SK-N-SH treated with all-trans-retinoic acid at 6 μM for 48 hours (cell line): ENCODE results near the gene NHERF2.
A peak's percentile ranks its signal among the peaks of the same experiment; 100 is the strongest.

ENCODE experiments used
- ATAC-seq: fragments of 200-7000 bp; cut with Tn5 transposase; 3 replicates; pipeline ENCODE4 v1.9.1; 2020; ENCODE audit warnings: mild to moderate bottlenecking, moderate library complexity
- ARNTL ChIP-seq: fragments of 450-650 bp; formaldehyde crosslinking; IDR thresholded peaks from 2 replicates; pipeline ENCODE4 v1.5.0; 2020; ENCODE audit warnings: low read depth, mild to moderate bottlenecking, moderate library complexity, borderline replicate concordance
- BACH2 ChIP-seq: fragments of 250-450 bp; sonication (Bioruptor Pico); IDR thresholded peaks from 2 replicates; pipeline ENCODE4 v1.9.0; 2021; ENCODE audit warnings: mild to moderate bottlenecking, borderline replicate concordance
- ESRRG ChIP-seq: fragments of 250-450 bp; sonication (Bioruptor Pico); IDR thresholded peaks from 2 replicates; pipeline ENCODE4 v1.6.1; 2021; ENCODE audit warnings: mild to moderate bottlenecking
- GLIS3 ChIP-seq: fragments of 250-450 bp; sonication (Bioruptor Pico); IDR thresholded peaks from 2 replicates; pipeline ENCODE4 v1.5.0; 2020; ENCODE audit warnings: mild to moderate bottlenecking, moderate library complexity
- ISL1 ChIP-seq: fragments of 250-450 bp; sonication (Bioruptor Pico); IDR thresholded peaks from 2 replicates; pipeline ENCODE4 v2.1.2; 2022; ENCODE audit warnings: mild to moderate bottlenecking, moderate library complexity
- OSR1 ChIP-seq: fragments of 250-450 bp; sonication (Bioruptor Pico); IDR thresholded peaks from 2 replicates; pipeline ENCODE4 v1.8.0; 2022; ENCODE audit warnings: moderate library complexity, mild to moderate bottlenecking, inconsistent platforms
- PPARA ChIP-seq: fragments of 250-450 bp; sonication (Bioruptor Pico); IDR thresholded peaks from 2 replicates; pipeline ENCODE4 v1.5.0; 2020; ENCODE audit warnings: mild to moderate bottlenecking, borderline replicate concordance
- RARB ChIP-seq: fragments of 250-450 bp; sonication (Bioruptor Pico); IDR thresholded peaks from 2 replicates; pipeline ENCODE4 v1.8.0; 2021; ENCODE audit warnings: mild to moderate bottlenecking, moderate library complexity
- SNAI2 ChIP-seq: fragments of 250-450 bp; sonication (Bioruptor Pico); IDR thresholded peaks from 2 replicates; pipeline ENCODE4 v1.5.0; 2020; ENCODE audit warnings: mild to moderate bottlenecking, moderate library complexity
- TCF4 ChIP-seq: fragments of 250-450 bp; sonication (Bioruptor Pico); IDR thresholded peaks from 2 replicates; pipeline ENCODE4 v1.8.0; 2021; ENCODE audit warnings: mild to moderate bottlenecking, moderate library complexity, borderline replicate concordance
- TOX ChIP-seq: fragments of 250-450 bp; sonication (Bioruptor Pico); IDR thresholded peaks from 2 replicates; pipeline ENCODE4 v1.8.0; 2021; ENCODE audit warnings: mild to moderate bottlenecking, moderate library complexity, borderline replicate concordance
- TSHZ2 ChIP-seq: fragments of 250-450 bp; sonication (Bioruptor Pico); IDR thresholded peaks from 2 replicates; pipeline ENCODE4 v1.5.0; 2020; ENCODE audit warnings: mild to moderate bottlenecking, moderate library complexity
- ZC3H10 ChIP-seq: fragments of 250-450 bp; sonication (Bioruptor Pico); IDR thresholded peaks from 2 replicates; pipeline ENCODE4 v1.5.1; 2021; ENCODE audit warnings: mild to moderate bottlenecking, moderate library complexity
- ZFP3 ChIP-seq: fragments of 250-450 bp; sonication (Bioruptor Pico); IDR thresholded peaks from 2 replicates; pipeline ENCODE4 v1.5.0; 2020; ENCODE audit warnings: mild to moderate bottlenecking, moderate library complexity
- ZFP30 ChIP-seq: fragments of 450-650 bp; formaldehyde crosslinking; IDR thresholded peaks from 2 replicates; pipeline ENCODE4 v1.5.0; 2022; ENCODE audit warnings: mild to moderate bottlenecking, moderate library complexity
- ZNF565 ChIP-seq: fragments of 450-650 bp; formaldehyde crosslinking; conservative IDR thresholded peaks from 2 replicates; pipeline ENCODE4 v1.5.0; 2020; ENCODE audit warnings: low read depth, mild to moderate bottlenecking, moderate library complexity
- ZNF70 ChIP-seq: fragments of 450-650 bp; formaldehyde crosslinking; IDR thresholded peaks from 2 replicates; pipeline ENCODE4 v1.5.0; 2020; ENCODE audit warnings: mild to moderate bottlenecking, moderate library complexity
- ZNF8 ChIP-seq: fragments of 450-650 bp; formaldehyde crosslinking; IDR thresholded peaks from 2 replicates; pipeline ENCODE4 v1.5.0; 2020; ENCODE audit warnings: mild to moderate bottlenecking, moderate library complexity
- TF ChIP-seq, protein P1 (sequence below): fragments of 250-450 bp; sonication (Bioruptor Pico); IDR thresholded peaks from 2 replicates; pipeline ENCODE4 v1.5.1; 2021; ENCODE audit warnings: mild to moderate bottlenecking, moderate library complexity
- TF ChIP-seq, protein P2 (sequence below): fragments of 250-450 bp; sonication (Bioruptor Pico); IDR thresholded peaks from 2 replicates; pipeline ENCODE4 v1.5.1; 2020; ENCODE audit warnings: low read depth, mild to moderate bottlenecking, moderate library complexity
- TF ChIP-seq, protein P3 (sequence below): fragments of 250-450 bp; sonication (Bioruptor Pico); IDR thresholded peaks from 2 replicates; pipeline ENCODE4 v1.8.0; 2020; ENCODE audit warnings: mild to moderate bottlenecking, moderate library complexity, borderline replicate concordance
- TF ChIP-seq, protein P4 (sequence below): fragments of 250-450 bp; sonication (Bioruptor Pico); IDR thresholded peaks from 2 replicates; pipeline ENCODE4 v1.8.0; 2021; ENCODE audit warnings: low read depth, mild to moderate bottlenecking, moderate library complexity, borderline replicate concordance

Gene NHERF2

GRCh38 chr16:2084895-2085625 lies 58.4 kb downstream of the NHERF2 start:
- no peak; the same call in 2 of the 3 replicates for ATAC-seq
- no peak for TF ChIP-seq ZFP3
- TF ChIP-seq, all 23 proteins: peak for 0

GRCh38 chr16:2085669-2086068 lies 59.0 kb downstream of the NHERF2 start:
- peak; percentile 12 for ATAC-seq
- TF ChIP-seq TSHZ2 (CRISPR knock-in tag) (no peak), ZNF8 (CRISPR knock-in tag) (no peak), ARNTL (CRISPR knock-in tag) (no peak), GLIS3 (CRISPR knock-in tag) (no peak), TOX (no peak), ESRRG (no peak), RARB (no peak), ZNF565 (CRISPR knock-in tag) (no peak), ZFP30 (CRISPR knock-in tag) (no peak), OSR1 (CRISPR knock-in tag) (no peak), TCF4 (no peak), ZNF70 (no peak)
- TF ChIP-seq, protein P1, sequence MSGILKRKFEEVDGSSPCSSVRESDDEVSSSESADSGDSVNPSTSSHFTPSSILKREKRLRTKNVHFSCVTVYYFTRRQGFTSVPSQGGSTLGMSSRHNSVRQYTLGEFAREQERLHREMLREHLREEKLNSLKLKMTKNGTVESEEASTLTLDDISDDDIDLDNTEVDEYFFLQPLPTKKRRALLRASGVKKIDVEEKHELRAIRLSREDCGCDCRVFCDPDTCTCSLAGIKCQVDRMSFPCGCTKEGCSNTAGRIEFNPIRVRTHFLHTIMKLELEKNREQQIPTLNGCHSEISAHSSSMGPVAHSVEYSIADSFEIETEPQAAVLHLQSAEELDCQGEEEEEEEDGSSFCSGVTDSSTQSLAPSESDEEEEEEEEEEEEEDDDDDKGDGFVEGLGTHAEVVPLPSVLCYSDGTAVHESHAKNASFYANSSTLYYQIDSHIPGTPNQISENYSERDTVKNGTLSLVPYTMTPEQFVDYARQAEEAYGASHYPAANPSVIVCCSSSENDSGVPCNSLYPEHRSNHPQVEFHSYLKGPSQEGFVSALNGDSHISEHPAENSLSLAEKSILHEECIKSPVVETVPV (CRISPR knock-in tag), result no peak
- TF ChIP-seq, protein P2, sequence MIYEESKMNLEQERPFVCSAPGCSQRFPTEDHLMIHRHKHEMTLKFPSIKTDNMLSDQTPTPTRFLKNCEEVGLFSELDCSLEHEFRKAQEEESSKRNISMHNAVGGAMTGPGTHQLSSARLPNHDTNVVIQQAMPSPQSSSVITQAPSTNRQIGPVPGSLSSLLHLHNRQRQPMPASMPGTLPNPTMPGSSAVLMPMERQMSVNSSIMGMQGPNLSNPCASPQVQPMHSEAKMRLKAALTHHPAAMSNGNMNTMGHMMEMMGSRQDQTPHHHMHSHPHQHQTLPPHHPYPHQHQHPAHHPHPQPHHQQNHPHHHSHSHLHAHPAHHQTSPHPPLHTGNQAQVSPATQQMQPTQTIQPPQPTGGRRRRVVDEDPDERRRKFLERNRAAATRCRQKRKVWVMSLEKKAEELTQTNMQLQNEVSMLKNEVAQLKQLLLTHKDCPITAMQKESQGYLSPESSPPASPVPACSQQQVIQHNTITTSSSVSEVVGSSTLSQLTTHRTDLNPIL (CRISPR knock-in tag), result no peak
- TF ChIP-seq, protein P3, sequence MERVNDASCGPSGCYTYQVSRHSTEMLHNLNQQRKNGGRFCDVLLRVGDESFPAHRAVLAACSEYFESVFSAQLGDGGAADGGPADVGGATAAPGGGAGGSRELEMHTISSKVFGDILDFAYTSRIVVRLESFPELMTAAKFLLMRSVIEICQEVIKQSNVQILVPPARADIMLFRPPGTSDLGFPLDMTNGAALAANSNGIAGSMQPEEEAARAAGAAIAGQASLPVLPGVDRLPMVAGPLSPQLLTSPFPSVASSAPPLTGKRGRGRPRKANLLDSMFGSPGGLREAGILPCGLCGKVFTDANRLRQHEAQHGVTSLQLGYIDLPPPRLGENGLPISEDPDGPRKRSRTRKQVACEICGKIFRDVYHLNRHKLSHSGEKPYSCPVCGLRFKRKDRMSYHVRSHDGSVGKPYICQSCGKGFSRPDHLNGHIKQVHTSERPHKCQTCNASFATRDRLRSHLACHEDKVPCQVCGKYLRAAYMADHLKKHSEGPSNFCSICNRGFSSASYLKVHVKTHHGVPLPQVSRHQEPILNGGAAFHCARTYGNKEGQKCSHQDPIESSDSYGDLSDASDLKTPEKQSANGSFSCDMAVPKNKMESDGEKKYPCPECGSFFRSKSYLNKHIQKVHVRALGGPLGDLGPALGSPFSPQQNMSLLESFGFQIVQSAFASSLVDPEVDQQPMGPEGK (CRISPR knock-in tag), result no peak
- TF ChIP-seq, protein P4, sequence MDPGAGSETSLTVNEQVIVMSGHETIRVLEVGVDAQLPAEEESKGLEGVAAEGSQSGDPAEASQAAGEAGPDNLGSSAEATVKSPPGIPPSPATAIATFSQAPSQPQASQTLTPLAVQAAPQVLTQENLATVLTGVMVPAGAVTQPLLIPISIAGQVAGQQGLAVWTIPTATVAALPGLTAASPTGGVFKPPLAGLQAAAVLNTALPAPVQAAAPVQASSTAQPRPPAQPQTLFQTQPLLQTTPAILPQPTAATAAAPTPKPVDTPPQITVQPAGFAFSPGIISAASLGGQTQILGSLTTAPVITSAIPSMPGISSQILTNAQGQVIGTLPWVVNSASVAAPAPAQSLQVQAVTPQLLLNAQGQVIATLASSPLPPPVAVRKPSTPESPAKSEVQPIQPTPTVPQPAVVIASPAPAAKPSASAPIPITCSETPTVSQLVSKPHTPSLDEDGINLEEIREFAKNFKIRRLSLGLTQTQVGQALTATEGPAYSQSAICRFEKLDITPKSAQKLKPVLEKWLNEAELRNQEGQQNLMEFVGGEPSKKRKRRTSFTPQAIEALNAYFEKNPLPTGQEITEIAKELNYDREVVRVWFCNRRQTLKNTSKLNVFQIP (CRISPR knock-in tag), result no peak

DNA sequence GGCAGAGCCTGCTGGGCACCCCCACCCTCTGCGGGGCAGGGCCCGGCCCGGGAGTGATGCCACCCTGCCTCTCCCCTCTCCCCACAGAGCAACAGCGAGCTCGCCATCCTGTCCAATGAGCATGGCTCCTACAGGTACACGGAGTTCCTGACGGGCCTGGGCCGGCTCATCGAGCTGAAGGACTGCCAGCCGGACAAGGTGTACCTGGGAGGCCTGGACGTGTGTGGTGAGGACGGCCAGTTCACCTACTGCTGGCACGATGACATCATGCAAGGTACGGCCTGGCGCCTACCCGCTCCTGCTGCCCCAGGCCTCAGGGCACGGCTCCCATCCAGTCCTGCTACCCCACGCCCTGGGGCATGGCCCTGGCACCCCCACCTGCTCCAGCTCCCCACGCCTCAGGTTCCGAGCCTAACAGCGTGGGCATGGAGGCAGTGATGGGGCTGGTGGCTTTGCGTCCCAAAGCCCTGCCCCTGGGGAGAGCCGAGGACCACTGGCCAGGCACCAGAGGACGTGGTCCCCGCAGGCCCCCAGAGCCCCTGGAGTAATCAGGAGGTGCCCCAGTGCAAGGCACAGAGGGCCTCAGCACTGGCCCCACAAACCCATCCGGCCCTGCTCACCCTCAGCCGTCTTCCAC lies 59.5 kb downstream of the NHERF2 start:
- ATAC-seq, result no peak
- TF ChIP-seq, protein P3 (CRISPR knock-in tag), result no peak
- TF ChIP-seq, protein P2 (CRISPR knock-in tag), result no peak
- TF ChIP-seq ARNTL (CRISPR knock-in tag) (no peak), ZNF565 (CRISPR knock-in tag) (no peak), BACH2 (CRISPR knock-in tag) (no peak), ISL1 (CRISPR knock-in tag) (no peak), ESRRG (no peak), GLIS3 (CRISPR knock-in tag) (no peak), ZC3H10 (CRISPR knock-in tag) (no peak), TCF4 (no peak), ZNF70 (no peak), OSR1 (CRISPR knock-in tag) (no peak), SNAI2 (CRISPR knock-in tag) (no peak), PPARA (CRISPR knock-in tag) (no peak)
- TF ChIP-seq, protein P4 (CRISPR knock-in tag), result no peak
